Panc1 (cell line): Measurements from ENCODE around the gene NAV1. TPM values are rescaled to one million over a fixed set of nuclear protein-coding genes. Genes with fewer than 3 reads are reported as not detected.

Experiments
- ATAC-seq: fragments of 200-7000 bp; cut with Tn5 transposase; 2 replicates; pipeline ENCODE4 v1.9.1; 2020; ENCODE audit warnings: mild to moderate bottlenecking, moderate library complexity
- BruUV-seq: library from RNA; stranded (reverse); fragments of 400-500 nt; replicated peaks from 2 replicates; lab custom pipeline; 2021; lab: Mats Ljungman, UMichigan
- CTCF ChIA-PET: fragments of 300-600 bp; sonication (Branson Sonifier 250); formaldehyde crosslinking; loops from one replicate; lab custom pipeline; 2022; ENCODE audit warnings: antibody characterized with exemption; lab: Charles Lee
- POLR2A ChIA-PET: fragments of 300-600 bp; sonication (Branson Sonifier 250); formaldehyde crosslinking; loops from one replicate; lab custom pipeline; 2022; ENCODE audit warnings: antibody characterized with exemption; lab: Charles Lee
- DNase-seq: peaks from one replicate; pipeline ENCODE4 v3.0.0-alpha.2; 2010; ENCODE audit warnings: low read depth, low spot score
- H3K27ac ChIP-seq: 2 replicates; pipeline ENCODE4 v1.5.1; 2011; ENCODE audit warnings: mild to moderate bottlenecking, low read length, inconsistent platforms
- H3K27me3 ChIP-seq: fragments of 200-500 bp; sonication (Bioruptor generic); 2 replicates; pipeline ENCODE4 v1.6.0; 2014; ENCODE audit warnings: low read length, inconsistent platforms; ENCODE audit not compliant: control insufficient read depth, insufficient read depth
- H3K36me3 ChIP-seq: fragments of 200-500 bp; sonication (Bioruptor generic); 2 replicates; pipeline ENCODE4 v1.5.1; 2014; ENCODE audit warnings: inconsistent platforms, mild to moderate bottlenecking, low read length, moderate library complexity; ENCODE audit not compliant: control insufficient read depth, insufficient read depth
- H3K4me1 ChIP-seq: 2 replicates; pipeline ENCODE4 v1.5.1; 2011; ENCODE audit warnings: inconsistent platforms, mild to moderate bottlenecking, low read length, moderate library complexity; ENCODE audit not compliant: control insufficient read depth, insufficient read depth
- H3K4me3 ChIP-seq, 2 experiments: 2 replicates each; pipeline ENCODE4 v1.5.1; 2011 to 2012; ENCODE audit warnings: low read depth in 2 of 2, low read length in 2 of 2, mild to moderate bottlenecking in 2 of 2, inconsistent platforms in 1 of 2, moderate library complexity in 1 of 2
- H3K9me3 ChIP-seq: fragments of 200-500 bp; sonication (Bioruptor generic); 2 replicates; pipeline ENCODE4 v1.5.1; 2014; ENCODE audit warnings: low read depth, mild to moderate bottlenecking, inconsistent platforms, low read length, moderate library complexity; ENCODE audit not compliant: control insufficient read depth, insufficient read depth
- CTCF ChIP-seq: fragments of 450-650 bp; IDR thresholded peaks from 2 replicates; pipeline ENCODE4 v1.5.1; 2017; ENCODE audit warnings: mild to moderate bottlenecking
- POLR2AphosphoS5 ChIP-seq: IDR thresholded peaks from 2 replicates; pipeline ENCODE4 v1.6.1; 2012; ENCODE audit warnings: mild to moderate bottlenecking, low read depth, low read length, moderate library complexity
- REST ChIP-seq, 2 experiments: IDR thresholded peaks; 2 replicates each; pipeline ENCODE4 v1.6.1; 2011 to 2012; ENCODE audit warnings: low read depth in 2 of 2, control low read depth in 1 of 2, low read length in 1 of 2, mild to moderate bottlenecking in 1 of 2, moderate library complexity in 1 of 2; ENCODE audit not compliant: insufficient read depth in 1 of 2
- SIN3A ChIP-seq: IDR thresholded peaks from 2 replicates; pipeline ENCODE4 v1.6.1; 2012; ENCODE audit warnings: low read depth, mild to moderate bottlenecking, low read length, moderate library complexity, borderline replicate concordance; ENCODE audit not compliant: insufficient read depth
- TCF7L2 ChIP-seq: IDR thresholded peaks from 2 replicates; pipeline ENCODE4 v1.6.1; 2011; ENCODE audit warnings: mild to moderate bottlenecking, low read depth, low read length, inconsistent platforms
- in situ Hi-C: cut with HindIII; loops from 2 replicates; pipeline ENCODE4 v1.10.0; 2016; ENCODE audit warnings: low sequenced_read_pairs, low pct_unique_long_range_greater_than_20kb
- intact Hi-C: fragments of 100-400 bp; cut with micrococcal nuclease; formaldehyde crosslinking; loops from one replicate; pipeline ENCODE4 v1.10.0; 2022; ENCODE audit not compliant: unreplicated experiment
- total RNA-seq: library from RNA; stranded (reverse); gene quantifications from one replicate; pipeline ENCODE4 v1.2.1, GENCODE V29; 2021; ENCODE audit not compliant: unreplicated experiment

Gene NAV1
- total RNA-seq, 1 experiment from 2014 or later = 29.0 TPM

- CTCF ChIA-PET = interaction anchor here (1.0 kb wide), 1 partner anchor 15 kb away, joined by 3 read pairs; no protein-coding TSS in a partner anchor
- in situ Hi-C loops = no loop called here
These were observed 40.3 kb upstream of the NAV1 start for GRCh38 chr1:201498621-201499020.

GRCh38 chr1:201499191-201499590 lies 39.7 kb upstream of the NAV1 start:
- no TSS peak for BruUV-seq
- H3K4me1 ChIP-seq = peaks cover 29% of the 10 kb centered on the region
- CTCF ChIA-PET = interaction anchor here (1.0 to 2.2 kb wide), 2 partner anchors 14 kb away, joined by 3 to 11 read pairs; no protein-coding TSS in a partner anchor

More at GRCh38 chr1:201498621-201499020, 40.3 kb upstream of the NAV1 start:
- intact Hi-C loops = no loop called here
- Histone ChIP-seq H3K9me3 (no peaks in the 10 kb centered on the region), H3K36me3 (no peaks in the 10 kb centered on the region), H3K4me3 (no peak overlapping the region), H3K27me3 (no peaks in the 10 kb centered on the region), H3K27ac (no peak overlapping the region), H3K4me1 (peaks cover 23% of the 10 kb centered on the region)
- ATAC-seq (no peak), DNase-seq (no peak)
- no TSS peak for BruUV-seq
- TF ChIP-seq REST (IDR thresholded peaks at IDR 0.05; ENCODE audit: insufficient read depth in 1 of 2, low read depth in 2 of 2, low read length in 1 of 2) (no peak), TCF7L2 (no peak), POLR2AphosphoS5 (no peak), SIN3A (no peak), CTCF (no peak)
- POLR2A ChIA-PET = no interaction called here

More at GRCh38 chr1:201499191-201499590, 39.7 kb upstream of the NAV1 start:
- Histone ChIP-seq H3K9me3 (no peaks in the 10 kb centered on the region), H3K36me3 (no peaks in the 10 kb centered on the region), H3K27me3 (no peaks in the 10 kb centered on the region), H3K27ac (no peak overlapping the region), H3K4me3 (no peak overlapping the region)
- intact Hi-C loops = no loop called here
- DNase-seq (no peak), ATAC-seq (no peak)
- in situ Hi-C loops = no loop called here
- POLR2A ChIA-PET = no interaction called here
- no peak for TF ChIP-seq REST (IDR thresholded peaks at IDR 0.05; ENCODE audit: insufficient read depth in 1 of 2, low read depth in 2 of 2, low read length in 1 of 2)
- no peak for TF ChIP-seq SIN3A
- no peak for TF ChIP-seq CTCF
- no peak for TF ChIP-seq TCF7L2
- TF ChIP-seq POLR2AphosphoS5 = no peak
